Activated CD8-positive, alpha-beta memory T cell treated with anti-CD3 and anti-CD28 coated beads, Interleukin-2, amount 50 U/mL, for 4 hours (primary cell): ENCODE measurements around the gene NDUFS6.
A peak's percentile ranks its signal among the peaks of the same experiment; 100 is the strongest.
"Not testable (repeated sequence)": the region's sequence is repeated elsewhere in the genome, so short reads cannot be mapped to it uniquely, and the experiment has no call there.

Experiments
- DNase-seq: peaks from one replicate; pipeline ENCODE4 v3.0.0-alpha.2; 2020

The NDUFS6 gene

GRCh38 chr5:1784197-1785050 lies 16.8 kb upstream of the NDUFS6 start:
- DNase-seq: no peak

- no peak for DNase-seq
These were observed 16.1 kb upstream of the NDUFS6 start for GRCh38 chr5:1785062-1785461.

- no peak for DNase-seq
These were observed 15.2 kb upstream of the NDUFS6 start for GRCh38 chr5:1785984-1786383.

- no peak for DNase-seq
These were observed 14.4 kb upstream of the NDUFS6 start for GRCh38 chr5:1786621-1787471.

GRCh38 chr5:1787472-1788047 lies 13.6 kb upstream of the NDUFS6 start:
- no peak for DNase-seq

GRCh38 chr5:1788200-1788599 lies 13.0 kb upstream of the NDUFS6 start:
- DNase-seq: no peak

- no peak for DNase-seq
These were observed 12.4 kb upstream of the NDUFS6 start for GRCh38 chr5:1788828-1789227.

- DNase-seq: not testable (repeated sequence)
These were observed 11.8 kb upstream of the NDUFS6 start for GRCh38 chr5:1789438-1789833.

- DNase-seq: no peak
These were observed 11.3 kb upstream of the NDUFS6 start for GRCh38 chr5:1789834-1790471.

GRCh38 chr5:1791176-1791575 lies 10.0 kb upstream of the NDUFS6 start:
- DNase-seq: no peak

- DNase-seq: peak; percentile 73
These were observed 8.4 kb upstream of the NDUFS6 start for GRCh38 chr5:1792842-1793266.

- peak; percentile 40 for DNase-seq
These were observed 7.9 kb upstream of the NDUFS6 start for GRCh38 chr5:1793301-1793740.

GRCh38 chr5:1793966-1794900 lies 7.0 kb upstream of the NDUFS6 start:
- DNase-seq: no peak

- no peak for DNase-seq
These were observed 6.3 kb upstream of the NDUFS6 start for GRCh38 chr5:1794901-1795290.

- DNase-seq: no peak
These were observed 5.7 kb upstream of the NDUFS6 start for GRCh38 chr5:1795506-1795905.

- DNase-seq: no peak
These were observed 5.3 kb upstream of the NDUFS6 start for GRCh38 chr5:1795931-1796330.

- DNase-seq: no peak
These were observed 4.7 kb upstream of the NDUFS6 start for GRCh38 chr5:1796371-1797102.

- DNase-seq: no peak
These were observed 4.0 kb upstream of the NDUFS6 start for GRCh38 chr5:1797103-1797800.

GRCh38 chr5:1797855-1798254 lies 3.4 kb upstream of the NDUFS6 start:
- no peak for DNase-seq

GRCh38 chr5:1798589-1798988 lies 2.6 kb upstream of the NDUFS6 start:
- DNase-seq: not testable (repeated sequence)
